ENCODE results near the gene FER. TPM values are rescaled to one million over a fixed set of nuclear protein-coding genes. Genes with fewer than 3 reads are reported as not detected.
"Not testable (repeated sequence)": the region's sequence is repeated elsewhere in the genome, so short reads cannot be mapped to it uniquely, and the experiment has no call there.

Gene FER
- total RNA-seq (2021; ENCODE audit: unreplicated experiment) (22.1 TPM), Bru-seq, nascent RNA (percentile 74 among the genes with signal in this experiment), BruChase-seq, experiment 1, labeled RNA remaining after a 2-hour chase (percentile 63 among the genes with signal in this experiment), BruChase-seq, experiment 2, labeled RNA remaining after a 6-hour chase (percentile 64 among the genes with signal in this experiment)
- 3.7 TPM for polyA plus RNA-seq (2012; ENCODE audit: insufficient read length)
- long read RNA-seq, partial matches to known transcripts = 1 of 34 reads
- long read RNA-seq, other reads (novel, unspliced or antisense) = 33 of 34 reads

DNA sequence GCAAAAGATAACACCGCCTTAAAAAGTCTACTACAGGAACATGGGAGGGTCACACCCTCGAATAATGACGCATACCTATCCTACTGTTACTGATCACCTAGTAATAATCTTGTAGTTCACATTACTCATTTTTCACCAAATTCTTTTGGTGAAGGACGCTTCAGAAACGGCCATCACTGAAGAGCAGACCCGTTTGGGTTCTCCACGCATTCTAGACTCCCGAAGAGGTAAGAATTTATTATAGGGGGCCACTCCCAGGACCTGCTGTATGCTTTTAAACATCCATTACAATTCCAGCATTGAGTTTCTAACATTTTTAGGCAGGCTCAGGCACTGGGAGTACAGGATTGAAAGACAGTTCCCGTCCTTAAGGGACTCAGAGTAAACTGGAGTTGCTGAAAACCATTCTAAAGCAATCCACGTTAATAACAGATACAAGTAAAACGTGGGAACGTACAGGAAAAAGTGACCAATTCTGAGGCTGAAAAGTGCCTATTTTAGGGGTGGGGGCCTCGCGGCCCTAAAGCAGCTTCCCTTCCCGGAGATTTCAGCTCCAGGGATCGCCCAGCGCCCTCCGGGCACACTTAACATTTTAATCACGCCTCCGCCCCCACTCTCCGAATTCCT, at the start of gene FER:
Gene FER, plus strand, starts transcription at position 124 of the 627 bp plus-strand sequence. CDS start 50,286 bp downstream, outside the sequence.
- H3K27me3 ChIP-seq (ENCODE audit: control insufficient read depth, insufficient read depth, low read length) = no peaks in the 10 kb centered on the region
- H3K27ac ChIP-seq (ENCODE audit: low read length) = peak within 1 kb of the TSS; percentile 99
- H3K4me1 ChIP-seq (ENCODE audit: control insufficient read depth, insufficient read depth, low read length) = peaks cover 13% of the 10 kb centered on the region
- intact Hi-C loops (cut with micrococcal nuclease; ENCODE audit: unreplicated experiment) = loop anchor here (1.0 kb wide), 1 partner anchor 32 kb away; no protein-coding TSS in a partner anchor
- DNase-seq (ENCODE audit: low read depth, low spot score) = no peak
- H3K9me3 ChIP-seq (ENCODE audit: control insufficient read depth, insufficient read depth, low read depth, low read length) = no peaks in the 10 kb centered on the region
- in situ Hi-C loops (cut with HindIII; ENCODE audit: low pct_unique_long_range_greater_than_20kb, low sequenced_read_pairs) = no loop called here
- POLR2A ChIA-PET = interaction anchor here (2.5 kb wide), 1 partner anchor 20 kb away, joined by 6 read pairs; no protein-coding TSS in a partner anchor
- peak within 1 kb of the TSS; percentile 93 to 97 for H3K4me3 ChIP-seq (ENCODE audit: low read depth in 2 of 2, low read length in 2 of 2)
- BruUV-seq (replicated peaks) = no TSS peak
- no peaks in the 10 kb centered on the region; the same call in 1 of the 2 replicates for H3K36me3 ChIP-seq (ENCODE audit: control insufficient read depth, insufficient read depth, low read length)
- TF ChIP-seq POLR2AphosphoS5 (IDR thresholded peaks at IDR 0.05; ENCODE audit: low read depth, low read length) (no peak), TCF7L2 (IDR thresholded peaks at IDR 0.05; ENCODE audit: low read depth, low read length) (no peak), SIN3A (IDR thresholded peaks at IDR 0.05; ENCODE audit: borderline replicate concordance, insufficient read depth, low read depth, low read length) (no peak)
- TF ChIP-seq, protein P1, sequence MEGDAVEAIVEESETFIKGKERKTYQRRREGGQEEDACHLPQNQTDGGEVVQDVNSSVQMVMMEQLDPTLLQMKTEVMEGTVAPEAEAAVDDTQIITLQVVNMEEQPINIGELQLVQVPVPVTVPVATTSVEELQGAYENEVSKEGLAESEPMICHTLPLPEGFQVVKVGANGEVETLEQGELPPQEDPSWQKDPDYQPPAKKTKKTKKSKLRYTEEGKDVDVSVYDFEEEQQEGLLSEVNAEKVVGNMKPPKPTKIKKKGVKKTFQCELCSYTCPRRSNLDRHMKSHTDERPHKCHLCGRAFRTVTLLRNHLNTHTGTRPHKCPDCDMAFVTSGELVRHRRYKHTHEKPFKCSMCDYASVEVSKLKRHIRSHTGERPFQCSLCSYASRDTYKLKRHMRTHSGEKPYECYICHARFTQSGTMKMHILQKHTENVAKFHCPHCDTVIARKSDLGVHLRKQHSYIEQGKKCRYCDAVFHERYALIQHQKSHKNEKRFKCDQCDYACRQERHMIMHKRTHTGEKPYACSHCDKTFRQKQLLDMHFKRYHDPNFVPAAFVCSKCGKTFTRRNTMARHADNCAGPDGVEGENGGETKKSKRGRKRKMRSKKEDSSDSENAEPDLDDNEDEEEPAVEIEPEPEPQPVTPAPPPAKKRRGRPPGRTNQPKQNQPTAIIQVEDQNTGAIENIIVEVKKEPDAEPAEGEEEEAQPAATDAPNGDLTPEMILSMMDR (IDR thresholded peaks at IDR 0.05) = no peak
- TF ChIP-seq, protein P2, sequence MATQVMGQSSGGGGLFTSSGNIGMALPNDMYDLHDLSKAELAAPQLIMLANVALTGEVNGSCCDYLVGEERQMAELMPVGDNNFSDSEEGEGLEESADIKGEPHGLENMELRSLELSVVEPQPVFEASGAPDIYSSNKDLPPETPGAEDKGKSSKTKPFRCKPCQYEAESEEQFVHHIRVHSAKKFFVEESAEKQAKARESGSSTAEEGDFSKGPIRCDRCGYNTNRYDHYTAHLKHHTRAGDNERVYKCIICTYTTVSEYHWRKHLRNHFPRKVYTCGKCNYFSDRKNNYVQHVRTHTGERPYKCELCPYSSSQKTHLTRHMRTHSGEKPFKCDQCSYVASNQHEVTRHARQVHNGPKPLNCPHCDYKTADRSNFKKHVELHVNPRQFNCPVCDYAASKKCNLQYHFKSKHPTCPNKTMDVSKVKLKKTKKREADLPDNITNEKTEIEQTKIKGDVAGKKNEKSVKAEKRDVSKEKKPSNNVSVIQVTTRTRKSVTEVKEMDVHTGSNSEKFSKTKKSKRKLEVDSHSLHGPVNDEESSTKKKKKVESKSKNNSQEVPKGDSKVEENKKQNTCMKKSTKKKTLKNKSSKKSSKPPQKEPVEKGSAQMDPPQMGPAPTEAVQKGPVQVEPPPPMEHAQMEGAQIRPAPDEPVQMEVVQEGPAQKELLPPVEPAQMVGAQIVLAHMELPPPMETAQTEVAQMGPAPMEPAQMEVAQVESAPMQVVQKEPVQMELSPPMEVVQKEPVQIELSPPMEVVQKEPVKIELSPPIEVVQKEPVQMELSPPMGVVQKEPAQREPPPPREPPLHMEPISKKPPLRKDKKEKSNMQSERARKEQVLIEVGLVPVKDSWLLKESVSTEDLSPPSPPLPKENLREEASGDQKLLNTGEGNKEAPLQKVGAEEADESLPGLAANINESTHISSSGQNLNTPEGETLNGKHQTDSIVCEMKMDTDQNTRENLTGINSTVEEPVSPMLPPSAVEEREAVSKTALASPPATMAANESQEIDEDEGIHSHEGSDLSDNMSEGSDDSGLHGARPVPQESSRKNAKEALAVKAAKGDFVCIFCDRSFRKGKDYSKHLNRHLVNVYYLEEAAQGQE (IDR thresholded peaks at IDR 0.05; ENCODE audit: insufficient read depth in 1 of 2, low read depth in 2 of 2, low read length in 1 of 2) = no peak
- ATAC-seq = no peak
- CTCF ChIA-PET = interaction anchor here (0.7 kb wide), 1 partner anchor 21 kb away, joined by 9 read pairs; no protein-coding TSS in a partner anchor

DNA sequence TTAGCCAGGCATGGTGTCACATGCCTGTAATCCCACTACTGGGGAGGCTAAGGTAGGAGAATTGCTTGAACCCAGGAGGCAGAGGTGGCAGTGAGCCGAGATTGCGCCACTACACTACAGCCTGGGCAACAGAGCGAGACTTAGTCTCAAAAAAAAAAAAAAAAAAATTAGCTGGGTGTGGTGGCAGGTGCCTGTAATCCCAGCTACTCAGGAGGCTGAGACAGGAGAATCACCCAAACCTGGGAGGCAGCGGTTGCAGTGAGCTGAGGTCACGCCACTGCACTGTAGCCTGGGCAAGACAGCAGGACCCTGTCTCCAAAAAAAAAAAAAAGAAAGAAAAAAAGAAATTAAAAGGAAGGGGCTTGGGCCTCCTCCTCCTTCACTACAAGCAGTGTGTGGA, 47.3 kb upstream of the FER start:
- CTCF ChIA-PET, POLR2A ChIA-PET: not testable (repeated sequence)

DNA sequence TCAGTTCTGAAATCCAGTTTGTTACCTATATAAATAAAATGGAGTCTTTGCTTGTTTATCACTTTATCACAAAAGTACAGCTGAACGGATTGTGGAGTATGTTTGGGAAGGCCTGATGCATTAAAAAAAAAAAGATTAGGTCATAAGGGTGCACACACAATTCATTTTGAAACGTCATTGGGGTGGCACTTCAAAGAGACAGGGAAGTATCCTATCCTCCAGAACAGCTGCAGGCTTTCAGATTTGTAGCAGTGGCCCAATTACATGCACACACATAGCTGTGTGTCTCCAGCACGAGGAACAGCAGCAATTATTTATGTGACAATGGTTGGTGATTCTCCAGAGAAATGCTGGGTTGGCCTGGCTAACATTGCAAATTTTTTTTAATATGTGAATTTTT, 46.8 kb upstream of the FER start:
- POLR2A ChIA-PET = no interaction called here
- no peaks in the 10 kb centered on the region for H3K36me3 ChIP-seq (ENCODE audit: control insufficient read depth, insufficient read depth, low read length)
- in situ Hi-C loops (cut with HindIII; ENCODE audit: low pct_unique_long_range_greater_than_20kb, low sequenced_read_pairs) (no loop called here), intact Hi-C loops (cut with micrococcal nuclease; ENCODE audit: unreplicated experiment) (no loop called here)
- H3K4me3 ChIP-seq (ENCODE audit: low read depth in 2 of 2, low read length in 2 of 2) = no peak overlapping the region
- no peaks in the 10 kb centered on the region for H3K9me3 ChIP-seq (ENCODE audit: control insufficient read depth, insufficient read depth, low read depth, low read length)
- no TSS peak for BruUV-seq (replicated peaks)
- H3K27ac ChIP-seq (ENCODE audit: low read length) = no peak overlapping the region
- ATAC-seq = no peak
- no peaks in the 10 kb centered on the region for H3K27me3 ChIP-seq (ENCODE audit: control insufficient read depth, insufficient read depth, low read length)
- H3K4me1 ChIP-seq (ENCODE audit: control insufficient read depth, insufficient read depth, low read length) = no peaks in the 10 kb centered on the region
- CTCF ChIA-PET = no interaction called here
- TF ChIP-seq, protein P2 (IDR thresholded peaks at IDR 0.05; ENCODE audit: insufficient read depth in 1 of 2, low read depth in 2 of 2, low read length in 1 of 2) = no peak
- no peak for TF ChIP-seq TCF7L2 (IDR thresholded peaks at IDR 0.05; ENCODE audit: low read depth, low read length)
- TF ChIP-seq, protein P1 (IDR thresholded peaks at IDR 0.05) = no peak
- no peak for TF ChIP-seq POLR2AphosphoS5 (IDR thresholded peaks at IDR 0.05; ENCODE audit: low read depth, low read length)
- no peak for DNase-seq (ENCODE audit: low read depth, low spot score)

More for the DNA sequence above, 47.3 kb upstream of the FER start:
- H3K4me1 ChIP-seq (ENCODE audit: control insufficient read depth, insufficient read depth, low read length); H3K36me3 ChIP-seq (ENCODE audit: control insufficient read depth, insufficient read depth, low read length); intact Hi-C loops (cut with micrococcal nuclease; ENCODE audit: unreplicated experiment); H3K27me3 ChIP-seq (ENCODE audit: control insufficient read depth, insufficient read depth, low read length); H3K4me3 ChIP-seq (ENCODE audit: low read depth in 2 of 2, low read length in 2 of 2); H3K9me3 ChIP-seq (ENCODE audit: control insufficient read depth, insufficient read depth, low read depth, low read length); ATAC-seq; BruUV-seq (replicated peaks); H3K27ac ChIP-seq (ENCODE audit: low read length); DNase-seq (ENCODE audit: low read depth, low spot score); in situ Hi-C loops (cut with HindIII; ENCODE audit: low pct_unique_long_range_greater_than_20kb, low sequenced_read_pairs): not testable (repeated sequence)

Measured in Panc1 (cell line).